HG02763 (cell line): ENCODE results near the gene ISOC2.

ENCODE experiments used
- ATAC-seq: cut with Tn5 transposase; IDR thresholded peaks from one replicate; pipeline ENCODE4 v1.9.1; 2021; ENCODE audit warnings: mild to moderate bottlenecking, moderate library complexity; ENCODE audit not compliant: unreplicated experiment

The ISOC2 gene

GRCh38 chr19:55490478-55491432 lies 29.3 kb upstream of the ISOC2 start:
- ATAC-seq = no peak

- no peak for ATAC-seq
Measured at GRCh38 chr19:55489711-55490477, 28.5 kb upstream of the ISOC2 start.

DNA sequence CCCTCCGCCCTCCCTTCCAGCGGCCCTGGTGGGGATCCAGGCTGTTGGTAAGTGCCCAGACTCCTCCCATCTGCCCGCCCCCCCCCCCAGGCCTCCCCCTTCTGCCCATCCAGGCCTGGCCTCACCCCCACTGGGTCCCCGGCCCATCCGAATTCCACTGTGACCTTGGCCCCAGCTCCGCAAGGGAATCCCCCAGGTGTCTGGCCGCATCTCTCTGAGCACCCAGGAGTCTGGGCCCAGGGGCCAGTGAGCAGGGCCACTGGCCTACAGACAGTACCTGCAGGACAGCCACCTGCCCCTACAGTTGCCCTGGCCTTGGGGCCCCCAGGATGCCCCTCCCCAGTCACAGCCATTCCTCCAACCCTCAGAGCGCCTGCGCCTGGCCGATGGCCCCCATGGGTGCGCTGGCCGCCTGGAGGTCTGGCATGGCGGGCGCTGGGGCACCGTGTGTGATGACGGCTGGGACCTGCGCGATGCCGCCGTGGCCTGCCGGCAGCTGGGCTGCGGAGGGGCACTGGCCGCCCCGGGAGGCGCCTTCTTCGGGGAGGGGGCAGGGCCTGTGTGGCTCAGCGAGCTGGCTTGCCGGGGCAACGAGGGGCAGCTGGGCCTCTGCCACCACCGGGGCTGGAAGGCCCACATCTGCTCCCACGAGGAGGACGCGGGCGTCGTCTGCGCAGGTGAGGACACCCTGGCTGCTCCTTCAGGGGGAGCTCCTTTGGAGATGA lies 27.7 kb upstream of the ISOC2 start:
- no peak for ATAC-seq

DNA sequence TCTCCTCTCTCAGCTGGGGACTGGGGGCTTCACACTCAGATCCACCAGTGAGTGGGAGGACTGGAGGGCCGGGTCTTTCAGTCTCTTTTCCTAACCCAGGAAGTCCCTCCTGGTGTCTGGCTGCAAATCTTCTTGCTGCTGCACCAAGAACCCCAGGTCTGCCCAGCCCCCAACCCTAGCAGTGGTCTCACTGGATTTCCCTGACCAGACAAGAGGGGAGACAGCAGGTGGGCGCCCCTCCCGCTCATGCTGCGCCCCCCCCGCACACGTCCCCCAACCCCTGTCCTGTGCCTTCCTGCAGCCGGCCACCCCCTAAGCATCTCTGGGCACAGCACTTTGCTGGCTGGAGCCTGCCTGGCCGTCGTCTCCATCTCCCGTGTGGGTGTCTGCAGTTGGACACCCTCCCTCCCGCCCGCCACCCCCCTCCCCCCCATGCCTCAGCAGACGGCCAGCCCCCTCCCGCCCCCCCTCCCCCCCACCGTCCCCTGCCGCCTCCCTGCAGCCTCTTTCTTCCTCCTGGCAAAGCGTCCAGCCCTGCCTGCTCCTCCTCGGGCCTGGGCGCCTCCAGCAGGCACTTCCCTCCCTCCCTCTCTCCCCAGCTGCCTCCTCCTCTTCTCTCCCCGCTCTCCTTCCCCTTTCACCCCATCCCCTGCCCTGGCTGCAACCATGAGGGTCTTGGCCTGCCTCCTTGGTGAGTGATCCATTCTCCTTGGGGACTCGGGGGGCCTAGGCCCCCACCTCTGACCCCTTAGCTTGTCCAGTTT lies 26.7 kb upstream of the ISOC2 start, which contains the start of gene SSC5D:
TSS of gene SSC5D (plus strand) at position 513 of the 764 bp plus-strand sequence. CDS start at position 667, 154 bp downstream.
- ATAC-seq = no peak

DNA sequence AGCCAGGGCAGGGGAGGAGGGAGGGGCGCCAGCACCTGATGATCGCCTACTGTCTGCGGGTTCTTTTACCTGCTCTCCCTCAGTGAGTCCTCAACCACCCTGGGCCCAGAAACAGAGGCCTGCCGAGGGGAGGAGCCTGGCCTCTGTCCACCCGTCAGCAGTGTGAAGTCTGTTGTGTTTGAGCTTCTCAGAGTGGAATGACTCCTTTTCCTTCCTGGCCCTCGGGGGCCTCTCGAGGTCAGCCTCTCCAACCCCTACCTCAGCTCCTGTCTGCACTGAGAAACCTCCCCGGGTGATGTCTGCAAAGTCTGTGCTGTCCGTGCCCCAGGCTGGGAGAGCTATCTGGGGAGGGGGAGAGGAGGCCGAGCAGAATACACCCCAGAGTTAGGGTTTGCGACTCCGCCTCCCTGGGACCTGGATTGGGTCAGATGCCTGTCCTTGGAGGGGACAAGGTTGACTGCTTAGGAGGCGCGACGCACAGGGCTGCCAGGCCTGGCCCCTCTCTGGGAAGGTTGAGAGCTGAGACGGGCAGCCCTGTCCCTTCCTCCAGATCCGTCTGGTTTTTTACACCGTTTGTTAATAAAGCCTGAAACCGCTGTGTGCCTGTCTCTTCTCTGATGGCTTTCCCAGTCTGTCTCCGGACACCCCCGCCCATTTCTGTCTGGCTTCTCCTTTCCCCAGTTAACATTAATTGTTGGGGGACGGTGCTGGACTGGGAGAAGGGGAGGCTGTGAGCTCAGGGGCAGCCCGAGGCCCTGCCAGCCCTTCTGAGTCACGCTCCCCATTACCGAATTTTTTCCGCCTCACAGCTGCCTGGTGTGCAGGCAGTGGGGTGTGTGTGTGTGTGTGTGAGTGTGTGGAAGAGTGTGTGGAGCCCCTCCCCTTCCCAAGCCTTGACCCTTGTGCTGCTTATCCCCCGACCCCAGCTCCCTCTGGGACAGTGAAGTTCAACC lies 25.8 kb upstream of the ISOC2 start:
- ATAC-seq = no peak

DNA sequence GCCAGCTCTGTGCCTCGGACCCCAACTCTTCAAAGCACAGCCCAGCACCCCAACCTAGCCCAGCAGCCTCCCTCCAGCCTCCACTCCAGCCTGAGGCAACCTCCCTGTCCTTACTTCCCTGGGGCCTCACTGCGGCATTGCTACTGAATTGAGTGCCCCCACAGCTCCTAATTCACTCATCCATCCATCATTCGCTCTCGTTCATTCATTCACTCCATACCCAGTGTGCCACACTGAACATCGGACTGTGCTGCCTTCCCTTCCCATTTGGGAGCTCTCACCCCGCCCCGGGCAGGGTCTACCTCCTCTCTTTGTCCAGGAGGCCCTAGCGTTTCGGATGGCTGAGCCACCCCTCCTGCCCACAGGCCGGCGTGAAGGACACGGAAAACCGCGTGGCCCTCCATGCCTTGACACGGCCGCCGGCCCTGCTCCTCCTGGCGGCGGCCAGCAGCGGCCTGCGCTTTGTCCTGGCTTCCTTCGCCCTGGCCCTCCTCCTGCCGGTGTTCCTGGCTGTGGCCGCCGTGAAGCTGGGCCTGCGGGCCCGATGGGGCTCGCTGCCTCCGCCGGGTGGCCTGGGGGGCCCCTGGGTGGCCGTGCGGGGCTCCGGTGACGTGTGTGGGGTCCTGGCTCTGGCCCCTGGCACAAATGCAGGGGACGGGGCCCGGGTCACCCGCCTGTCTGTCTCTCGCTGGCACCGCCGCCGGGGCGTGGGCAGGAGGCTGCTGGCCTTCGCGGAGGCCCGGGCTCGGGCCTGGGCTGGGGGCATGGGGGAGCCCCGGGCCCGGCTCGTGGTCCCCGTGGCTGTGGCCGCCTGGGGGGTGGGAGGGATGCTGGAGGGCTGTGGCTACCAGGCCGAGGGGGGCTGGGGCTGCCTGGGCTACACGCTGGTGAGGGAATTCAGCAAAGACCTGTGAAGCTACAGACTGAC lies 24.9 kb upstream of the ISOC2 start:
- ATAC-seq = no peak

- no peak for ATAC-seq
Measured at GRCh38 chr19:55485439-55486011, 24.1 kb upstream of the ISOC2 start.

DNA sequence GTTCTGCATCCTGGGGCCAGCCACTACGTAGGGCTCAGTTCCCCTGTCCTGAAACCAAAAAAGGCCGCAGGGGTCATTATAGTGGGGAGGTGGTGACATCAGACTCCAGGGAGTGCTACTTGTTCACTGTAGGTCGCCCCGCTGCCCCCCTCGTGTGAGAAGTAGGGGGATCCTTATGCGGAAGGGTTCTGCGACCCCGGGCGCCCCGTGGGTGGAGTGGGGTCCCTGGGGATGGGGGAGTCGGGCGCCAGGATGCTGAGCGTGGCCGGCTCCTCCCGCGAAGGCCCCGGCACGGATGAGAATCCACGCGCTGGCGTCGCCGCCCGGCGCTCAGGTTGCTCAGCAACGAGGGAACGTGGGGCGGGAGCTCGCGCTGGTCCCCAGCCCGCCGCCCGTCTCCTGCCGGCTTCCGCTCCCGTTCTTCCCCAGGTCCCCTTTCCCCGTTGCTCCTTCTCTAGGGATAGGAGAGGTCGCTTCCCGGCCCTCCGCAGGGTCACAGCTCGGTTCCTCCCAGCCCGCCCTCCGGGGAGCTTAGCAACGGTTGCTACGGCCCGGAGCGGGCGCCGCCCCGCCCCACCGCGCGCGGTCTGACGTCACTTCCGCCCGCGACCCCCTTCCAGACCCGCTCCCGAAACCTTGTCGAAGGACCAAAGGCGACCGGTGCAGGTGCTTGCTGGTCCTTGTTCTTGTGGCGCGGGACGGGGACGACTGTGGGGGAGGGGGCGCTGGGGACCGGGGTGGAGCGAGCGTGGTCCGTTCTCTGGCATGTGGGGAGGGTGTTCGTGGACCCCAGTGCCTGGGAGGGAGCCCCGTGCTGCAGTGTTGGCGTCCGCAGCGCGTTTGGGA lies 23.4 kb upstream of the ISOC2 start, which contains the start of gene NAT14:
TSS of gene NAT14 (plus strand) at position 596 of the 846 bp plus-strand sequence. CDS start 521 bp downstream, outside the sequence.
- ATAC-seq = no peak

- ATAC-seq = no peak
Measured at GRCh38 chr19:55483706-55484592, 22.5 kb upstream of the ISOC2 start.

- ATAC-seq = no peak
Measured at GRCh38 chr19:55482967-55483705, 21.7 kb upstream of the ISOC2 start.

DNA sequence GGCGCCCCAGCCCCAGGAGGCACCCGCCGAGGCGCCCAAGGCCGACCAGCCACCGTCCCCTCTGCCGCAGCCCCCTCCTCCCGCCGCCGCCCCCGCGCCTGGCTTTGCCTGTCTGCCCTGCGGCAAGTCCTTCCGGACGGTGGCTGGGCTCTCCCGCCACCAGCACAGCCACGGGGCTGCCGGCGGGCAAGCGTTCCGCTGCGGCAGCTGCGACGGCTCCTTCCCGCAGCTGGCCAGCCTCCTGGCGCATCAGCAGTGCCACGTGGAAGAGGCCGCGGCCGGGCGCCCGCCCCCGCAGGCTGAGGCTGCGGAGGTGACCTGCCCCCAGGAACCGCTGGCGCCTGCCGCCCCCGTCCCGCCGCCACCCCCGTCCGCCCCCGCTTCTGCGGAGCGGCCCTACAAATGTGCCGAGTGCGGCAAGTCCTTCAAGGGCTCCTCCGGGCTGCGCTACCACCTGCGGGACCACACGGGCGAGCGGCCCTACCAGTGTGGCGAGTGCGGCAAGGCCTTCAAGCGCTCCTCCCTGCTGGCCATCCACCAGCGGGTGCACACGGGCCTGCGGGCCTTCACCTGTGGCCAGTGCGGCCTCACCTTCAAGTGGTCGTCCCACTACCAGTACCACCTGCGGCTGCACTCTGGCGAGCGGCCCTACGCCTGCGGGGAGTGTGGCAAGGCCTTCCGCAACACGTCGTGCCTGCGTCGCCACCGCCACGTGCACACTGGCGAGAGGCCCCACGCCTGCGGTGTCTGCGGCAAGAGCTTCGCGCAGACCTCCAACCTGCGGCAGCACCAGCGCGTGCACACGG lies 20.9 kb upstream of the ISOC2 start:
- no peak for ATAC-seq

- ATAC-seq = no peak
Measured at GRCh38 chr19:55481794-55482155, 20.3 kb upstream of the ISOC2 start.

GRCh38 chr19:55481148-55481793 lies 19.8 kb upstream of the ISOC2 start:
- no peak for ATAC-seq
